Lower lobe of right lung (tissue), 2 donors: Measurements from ENCODE around the gene SCN5A. TPM values are rescaled to one million over a fixed set of nuclear protein-coding genes. Genes with fewer than 3 reads are reported as not detected.
"Not testable (repeated sequence)": the region's sequence is repeated elsewhere in the genome, so short reads cannot be mapped to it uniquely, and the experiment has no call there.

Source experiments
- ATAC-seq, 2 donors: fragments of 200-7000 bp; cut with Tn5 transposase; one replicate each; pipeline ENCODE4 v1.9.1; 2020 to 2022; ENCODE audit warnings: mild to moderate bottlenecking in 2 of 2, moderate library complexity in 2 of 2
- DNase-seq: peaks from one replicate; pipeline ENCODE4 v3.0.0-alpha.2; 2020
- H3K27ac ChIP-seq: fragments of 200-600 bp; one replicate; pipeline ENCODE4 v1.8.0; 2022
- H3K27me3 ChIP-seq: fragments of 200-600 bp; one replicate; pipeline ENCODE4 v1.8.0; 2022; ENCODE audit warnings: low read depth
- H3K36me3 ChIP-seq: fragments of 200-600 bp; one replicate; pipeline ENCODE4 v1.8.0; 2022; ENCODE audit warnings: mild to moderate bottlenecking
- H3K4me1 ChIP-seq: fragments of 200-600 bp; one replicate; pipeline ENCODE4 v1.8.0; 2022
- H3K4me3 ChIP-seq: fragments of 200-600 bp; one replicate; pipeline ENCODE4 v1.8.0; 2022; ENCODE audit warnings: mild to moderate bottlenecking
- H3K9me3 ChIP-seq: fragments of 200-600 bp; one replicate; pipeline ENCODE4 v1.8.0; 2022
- CTCF ChIP-seq: fragments of 200-600 bp; IDR thresholded peaks from one replicate; pipeline ENCODE4 v1.8.0; 2022; ENCODE audit warnings: antibody characterized with exemption, mild to moderate bottlenecking
- intact Hi-C: fragments of 100-400 bp; cut with DNase I; formaldehyde crosslinking; loops from one replicate; pipeline ENCODE4 v1.11.0; 2022
- total RNA-seq: library from RNA; stranded (reverse); fragmentation: NEBNext Ultra II Directional; extraction: Animal tissue kit (Norgen Biotek cat#: 25700); gene quantifications from one replicate; pipeline ENCODE4 v1.2.1, GENCODE V29; 2021
- donor health status: DM: no; HTN: yes; CAD: no; lungs with severe emphysema.

Gene SCN5A
- total RNA-seq, 1 donor from 2014 or later, result 0.24 TPM

GRCh38 chr3:38567498-38567897 lies 82.0 kb downstream of the SCN5A start:
- Histone ChIP-seq H3K9me3 (no peaks in the 10 kb centered on the region), H3K27ac (no peak overlapping the region), H3K4me1 (no peaks in the 10 kb centered on the region), H3K4me3 (no peak overlapping the region), H3K36me3 (no peaks in the 10 kb centered on the region), H3K27me3 (no peaks in the 10 kb centered on the region)
- TF ChIP-seq CTCF, result no peak
- no peak for ATAC-seq
- intact Hi-C loops, result no loop called here
- peak; percentile 20 for DNase-seq

- intact Hi-C loops, H3K9me3 ChIP-seq, ATAC-seq, H3K27ac ChIP-seq, H3K27me3 ChIP-seq, H3K36me3 ChIP-seq, H3K4me3 ChIP-seq, H3K4me1 ChIP-seq: not testable (repeated sequence)
- peak; percentile 10 for DNase-seq
These were observed 82.7 kb downstream of the SCN5A start for GRCh38 chr3:38566794-38567193.

- DNase-seq, result peak; percentile 24
These were observed 83.3 kb downstream of the SCN5A start for GRCh38 chr3:38566215-38566528.

GRCh38 chr3:38565339-38566214 lies 83.9 kb downstream of the SCN5A start:
- Histone ChIP-seq H3K27me3 (no peaks in the 10 kb centered on the region), H3K36me3 (no peaks in the 10 kb centered on the region), H3K27ac (no peak overlapping the region), H3K9me3 (no peaks in the 10 kb centered on the region), H3K4me1 (no peaks in the 10 kb centered on the region), H3K4me3 (no peak overlapping the region)
- intact Hi-C loops, result no loop called here
- TF ChIP-seq CTCF, result no peak
- ATAC-seq (peak in 1 of 2 donors; percentile 15), DNase-seq (peak; percentile 19)

More at GRCh38 chr3:38566215-38566528, 83.3 kb downstream of the SCN5A start:
- Histone ChIP-seq H3K36me3 (no peaks in the 10 kb centered on the region), H3K27ac (no peak overlapping the region), H3K9me3 (no peaks in the 10 kb centered on the region), H3K4me1 (no peaks in the 10 kb centered on the region), H3K4me3 (no peak overlapping the region), H3K27me3 (no peaks in the 10 kb centered on the region)
- peak in 1 of 2 donors; percentile 25 for ATAC-seq
- TF ChIP-seq CTCF, result no peak
- intact Hi-C loops, result no loop called here

- Histone ChIP-seq H3K27ac (no peak overlapping the region), H3K36me3 (no peaks in the 10 kb centered on the region), H3K27me3 (no peaks in the 10 kb centered on the region), H3K9me3 (no peaks in the 10 kb centered on the region), H3K4me3 (no peak overlapping the region), H3K4me1 (no peaks in the 10 kb centered on the region)
- DNase-seq, result peak; percentile 32
- intact Hi-C loops, result no loop called here
- no peak for TF ChIP-seq CTCF
- ATAC-seq, result no peak
These were observed 84.7 kb downstream of the SCN5A start for GRCh38 chr3:38564631-38565338.

- DNase-seq (peak; percentile 4), ATAC-seq (no peak)
- Histone ChIP-seq H3K27ac (no peak overlapping the region), H3K27me3 (no peaks in the 10 kb centered on the region), H3K4me1 (no peaks in the 10 kb centered on the region), H3K4me3 (no peak overlapping the region), H3K9me3 (no peaks in the 10 kb centered on the region), H3K36me3 (no peaks in the 10 kb centered on the region)
- intact Hi-C loops, result no loop called here
- TF ChIP-seq CTCF, result no peak
These were observed 85.6 kb downstream of the SCN5A start for GRCh38 chr3:38563886-38564270.
